CD4-positive, CD25-positive, alpha-beta regulatory T cell (primary cell): ENCODE results near the gene GIT1. TPM values are rescaled to one million over a fixed set of nuclear protein-coding genes. Genes with fewer than 3 reads are reported as not detected.

Source experiments
- polyA plus RNA-seq, 4 donors: library from polyadenylated mRNA; unstranded; fragments of 300-500 nt; fragmentation: Illumina TruSeq; gene quantifications; one replicate each; pipeline ENCODE4 v1.2.3, GENCODE V29; 2021
- total RNA-seq: library from RNA; stranded (reverse); gene quantifications from one replicate; pipeline ENCODE4 v1.2.3, GENCODE V29; 2022

GIT1 gene
- total and polyA plus RNA-seq, 5 donors from 2014 or later = 5.5 to 41.5 (median 6.6) TPM

Other genes with a start within 250 kb of the GIT1 start
- gene TAOK1, start 199.3 kb downstream of the GIT1 start, total RNA-seq = 68.5 TPM
- 1 to 10 TPM; 2.2 to 5.2 (median 3.1) TPM for gene TAOK1, start 199.3 kb downstream of the GIT1 start, polyA plus RNA-seq
- gene ABHD15, start 22.6 kb downstream of the GIT1 start, total RNA-seq = 9.9 TPM
- 1 to 10 TPM; 6.2 to 9.2 (median 7.4) TPM for gene ABHD15, start 22.6 kb downstream of the GIT1 start, polyA plus RNA-seq
- 87.4 TPM for gene TP53I13, start 20.9 kb downstream of the GIT1 start, total RNA-seq
- gene TP53I13, start 20.9 kb downstream of the GIT1 start, polyA plus RNA-seq = 10 to 100 TPM; 22.2 to 36.4 (median 26.2) TPM
- gene ANKRD13B, start 3.5 kb upstream of the GIT1 start, total RNA-seq = 5.9 TPM
- gene ANKRD13B, start 3.5 kb upstream of the GIT1 start, polyA plus RNA-seq = under 1 TPM in 2 of 4 donors, not detected in 2; 0.05 to 0.18 TPM
- gene CORO6, start 33.3 kb upstream of the GIT1 start, total RNA-seq = 4.3 TPM
- under 1 TPM in 3 of 4 donors, not detected in 1; 0.15 to 0.52 (median 0.38) TPM for gene CORO6, start 33.3 kb upstream of the GIT1 start, polyA plus RNA-seq